Liver (tissue), 9 donors: ENCODE results near the gene PFKFB3. TPM values are rescaled to one million over a fixed set of nuclear protein-coding genes. Genes with fewer than 3 reads are reported as not detected.

Source experiments
- DNase-seq: peaks from one replicate; pipeline ENCODE4 v3.0.0-alpha.2; 2017; ENCODE audit warnings: low spot score
- H3K27ac ChIP-seq, 2 donors: one replicate each; pipeline ENCODE4 v1.7.0; 2013; ENCODE audit warnings: inconsistent platforms in 2 of 2, low read length in 2 of 2, control low read depth in 1 of 2, low read depth in 1 of 2, mild to moderate bottlenecking in 1 of 2
- H3K27me3 ChIP-seq, 4 donors: one replicate each; pipeline versions ENCODE4 v1.6.1 to v1.7.0; 2013; ENCODE audit warnings: low read length in 3 of 4, inconsistent platforms in 1 of 4, mild to moderate bottlenecking in 1 of 4, moderate library complexity in 1 of 4; ENCODE audit not compliant: control insufficient read depth in 4 of 4, insufficient read depth in 4 of 4
- H3K36me3 ChIP-seq, 4 donors: one replicate each; pipeline versions ENCODE4 v1.6.1 to v1.7.0; 2013; ENCODE audit warnings: low read length in 3 of 4, mild to moderate bottlenecking in 3 of 4, low read depth in 1 of 4, moderate library complexity in 1 of 4; ENCODE audit not compliant: control insufficient read depth in 4 of 4, insufficient read depth in 3 of 4
- H3K4me1 ChIP-seq, 4 donors: one replicate each; pipeline versions ENCODE4 v1.6.1 to v1.7.0; 2013; ENCODE audit warnings: low read length in 3 of 4, mild to moderate bottlenecking in 3 of 4, moderate library complexity in 1 of 4; ENCODE audit not compliant: control insufficient read depth in 4 of 4, insufficient read depth in 4 of 4
- H3K4me3 ChIP-seq, 3 donors: one replicate each; pipeline versions ENCODE4 v1.6.1 to v1.7.0; 2013; ENCODE audit warnings: low read length in 3 of 3, control low read depth in 1 of 3, low read depth in 1 of 3, mild to moderate bottlenecking in 1 of 3
- H3K9ac ChIP-seq, 2 donors: one replicate each; pipeline ENCODE4 v1.7.0; 2013; ENCODE audit warnings: low read length in 2 of 2, mild to moderate bottlenecking in 2 of 2, moderate library complexity in 2 of 2, control low read depth in 1 of 2, low read depth in 1 of 2
- H3K9me3 ChIP-seq, 4 donors: one replicate each; pipeline versions ENCODE4 v1.6.1 to v1.7.0; 2013; ENCODE audit warnings: low read length in 3 of 4; ENCODE audit not compliant: control insufficient read depth in 4 of 4
- CTCF ChIP-seq: fragments of 150-350 bp; IDR thresholded peaks from 2 replicates; pipeline ENCODE4 v1.5.1; 2017; ENCODE audit warnings: improper control_type of control experiment, low read depth, low read length; ENCODE audit not compliant: missing input control
- EGR1 ChIP-seq, 2 donors: IDR thresholded peaks; 2 replicates each; pipeline ENCODE4 v1.6.1; 2016 to 2018; ENCODE audit warnings: antibody characterized with exemption in 2 of 2, low read depth in 2 of 2
- FOXA1 ChIP-seq: IDR thresholded peaks from 2 replicates; pipeline ENCODE4 v1.6.1; 2016; ENCODE audit warnings: antibody characterized with exemption
- FOXA2 ChIP-seq: IDR thresholded peaks from 2 replicates; pipeline ENCODE4 v1.6.1; 2016; ENCODE audit warnings: antibody characterized with exemption
- GABPA ChIP-seq, 2 donors: IDR thresholded peaks in 1 of 2; conservative IDR thresholded peaks in 1 of 2; 2 replicates each; pipeline ENCODE4 v1.6.1; 2016; ENCODE audit warnings: antibody characterized with exemption in 2 of 2, mild to moderate bottlenecking in 1 of 2, moderate library complexity in 1 of 2
- JUND ChIP-seq, 2 donors: IDR thresholded peaks; 2 replicates each; pipeline ENCODE4 v1.6.1; 2016; ENCODE audit warnings: antibody characterized with exemption in 2 of 2
- MAX ChIP-seq: IDR thresholded peaks from 2 replicates; pipeline ENCODE4 v1.6.1; 2016; ENCODE audit warnings: antibody characterized with exemption
- NR2F2 ChIP-seq: IDR thresholded peaks from 2 replicates; pipeline ENCODE4 v1.6.1; 2016; ENCODE audit warnings: antibody characterized with exemption
- RAD21 ChIP-seq, 2 donors: IDR thresholded peaks; 2 replicates each; pipeline ENCODE4 v1.6.1; 2016; ENCODE audit warnings: antibody characterized with exemption in 2 of 2, mild to moderate bottlenecking in 2 of 2
- REST ChIP-seq: IDR thresholded peaks from 2 replicates; pipeline ENCODE4 v1.6.1; 2016; ENCODE audit warnings: antibody characterized with exemption, mild to moderate bottlenecking
- RXRA ChIP-seq, 2 donors: IDR thresholded peaks; 2 replicates each; pipeline ENCODE4 v1.6.1; 2017 to 2018; ENCODE audit warnings: antibody characterized with exemption in 2 of 2, mild to moderate bottlenecking in 1 of 2
- SP1 ChIP-seq: IDR thresholded peaks from 2 replicates; pipeline ENCODE4 v1.6.1; 2018; ENCODE audit warnings: antibody characterized with exemption, mild to moderate bottlenecking
- TAF1 ChIP-seq: conservative IDR thresholded peaks from 2 replicates; pipeline ENCODE4 v1.6.1; 2016; ENCODE audit warnings: antibody characterized with exemption, mild to moderate bottlenecking
- YY1 ChIP-seq: IDR thresholded peaks from 2 replicates; pipeline ENCODE4 v1.6.1; 2016; ENCODE audit warnings: antibody characterized with exemption, mild to moderate bottlenecking
- WGBS: extraction: QIAGEN DNeasy Blood & Tissue Kit; methylation state at CpG from one replicate; pipeline ENCODE4 v1.1.7; 2013; 5-methylcytosine and 5-hydroxymethylcytosine counted together
- polyA plus RNA-seq, 2 donors: library from polyadenylated mRNA; stranded (reverse) in 1 of 2; unstranded in 1 of 2; fragments of 200-250 nt in 1 of 2; fragments of >200 nt in 1 of 2; fragmentation: Nextera tagmentation in 1 of 2; extraction: Ambion mirVana in 1 of 2; gene quantifications; one replicate each; pipeline versions ENCODE4 v1.2.1 to v1.2.3, GENCODE V29; 2013 to 2015
- total RNA-seq, 2 donors: library from RNA; depleted of rRNA; stranded (reverse); fragments of >200 nt; gene quantifications; one replicate each; pipeline ENCODE4 v1.2.3, GENCODE V29; 2014
- donor health status: healthy.
- donor health status: healthy.
- donor health status: healthy.
- donor health status: healthy.
- donor health status: healthy.

The PFKFB3 gene
- total and polyA plus RNA-seq, 4 donors: 1.6 to 9.1 (median 5.8) TPM

GRCh38 chr10:6208799-6209235 lies 6.1 kb downstream of the PFKFB3 start:
- no peak for DNase-seq
- Histone ChIP-seq H3K4me3 (no peak overlapping the region), H3K36me3 (peaks cover 0 to 5% (median 1%) of the 10 kb centered on the region in 4 donors), H3K4me1 (peaks cover 3 to 14% (median 9%) of the 10 kb centered on the region in 4 donors), H3K9me3 (no peaks in the 10 kb centered on the region), H3K9ac (no peak overlapping the region), H3K27ac (no peak overlapping the region), H3K27me3 (no peaks in the 10 kb centered on the region)
- TF ChIP-seq YY1 (no peak), NR2F2 (no peak), RXRA (IDR thresholded peaks at IDR 0.05) (no peak), JUND (IDR thresholded peaks at IDR 0.05) (no peak), REST (no peak), TAF1 (no peak), MAX (no peak), FOXA1 (no peak), CTCF (no peak), EGR1 (IDR thresholded peaks at IDR 0.05; ENCODE audit: low read depth in 2 of 2) (no peak), GABPA (IDR thresholded peaks at IDR 0.05 in 1 of 2, conservative IDR thresholded peaks at IDR 0.05 in 1 of 2) (no peak), RAD21 (IDR thresholded peaks at IDR 0.05) (no peak), SP1 (no peak), FOXA2 (no peak)
- 76% methylated on average over 12 of the region's 12 CpGs for WGBS

GRCh38 chr10:6211341-6211670 lies 8.6 kb downstream of the PFKFB3 start:
- Histone ChIP-seq H3K9ac (no peak overlapping the region), H3K9me3 (no peaks in the 10 kb centered on the region), H3K27ac (no peak overlapping the region), H3K4me1 (peaks cover 0 to 5% (median 2%) of the 10 kb centered on the region in 4 donors), H3K4me3 (no peak overlapping the region), H3K36me3 (peaks cover 4 to 19% (median 12%) of the 10 kb centered on the region in 4 donors), H3K27me3 (no peaks in the 10 kb centered on the region)
- DNase-seq: no peak
- WGBS: 94% methylated on average over 6 of the region's 6 CpGs
- no peak for TF ChIP-seq SP1
- no peak for TF ChIP-seq NR2F2
- TF ChIP-seq MAX: no peak
